Mesenchymal stem cell (in vitro differentiated cells and primary cell): Measurements from ENCODE around the gene MYL2.

Experiments
- DNase-seq: peaks from one replicate; pipeline ENCODE4 v3.0.0-alpha.2; 2013
- H2AFZ ChIP-seq: one replicate; pipeline ENCODE4 v1.6.1; 2013; ENCODE audit warnings: low read depth, mild to moderate bottlenecking, control low read depth, inconsistent platforms, low read length, moderate library complexity
- H2AK5ac ChIP-seq: 2 replicates; pipeline ENCODE4 v1.6.1; 2013; ENCODE audit warnings: low read length, moderate library complexity, mild to moderate bottlenecking, inconsistent platforms; ENCODE audit not compliant: severe bottlenecking
- H2BK120ac ChIP-seq: one replicate; pipeline ENCODE4 v1.6.1; 2013; ENCODE audit warnings: low read depth, mild to moderate bottlenecking, inconsistent platforms, low read length, moderate library complexity
- H2BK12ac ChIP-seq, 2 experiments: one replicate each; pipeline ENCODE4 v1.6.1; 2013; ENCODE audit warnings: inconsistent platforms in 2 of 2, low read length in 2 of 2, mild to moderate bottlenecking in 2 of 2, moderate library complexity in 2 of 2, control low read depth in 1 of 2
- H2BK15ac ChIP-seq: one replicate; pipeline ENCODE4 v1.6.1; 2013; ENCODE audit warnings: mild to moderate bottlenecking, low read depth, inconsistent platforms; ENCODE audit not compliant: poor library complexity, severe bottlenecking
- H2BK5ac ChIP-seq: 2 replicates; pipeline ENCODE4 v1.6.1; 2013; ENCODE audit warnings: low read depth, mild to moderate bottlenecking, low read length, control low read depth, inconsistent platforms; ENCODE audit not compliant: poor library complexity, severe bottlenecking
- H3K14ac ChIP-seq, 2 experiments: one replicate each; pipeline ENCODE4 v1.6.1; 2013; ENCODE audit warnings: inconsistent platforms in 2 of 2, low read length in 2 of 2, control low read depth in 1 of 2, mild to moderate bottlenecking in 1 of 2, moderate library complexity in 1 of 2
- H3K18ac ChIP-seq, 2 experiments: one replicate each; pipeline ENCODE4 v1.6.1; 2013; ENCODE audit warnings: inconsistent platforms in 2 of 2, low read length in 2 of 2, control low read depth in 1 of 2, low read depth in 1 of 2, mild to moderate bottlenecking in 1 of 2
- H3K23ac ChIP-seq, 2 experiments: one replicate each; pipeline ENCODE4 v1.6.1; 2013; ENCODE audit warnings: inconsistent platforms in 2 of 2, low read length in 2 of 2, mild to moderate bottlenecking in 2 of 2, moderate library complexity in 2 of 2, control low read depth in 1 of 2
- H3K27ac ChIP-seq: 2 replicates; pipeline ENCODE4 v1.5.1; 2013; ENCODE audit warnings: mild to moderate bottlenecking, moderate library complexity, low read length, control low read depth, inconsistent platforms; ENCODE audit not compliant: poor library complexity, severe bottlenecking
- H3K27me3 ChIP-seq, 2 experiments: 2 replicates each; pipeline versions ENCODE4 v1.6.1 to v1.7.0; 2013; ENCODE audit warnings: low read length in 2 of 2, mild to moderate bottlenecking in 2 of 2, moderate library complexity in 2 of 2, control low read depth in 1 of 2, inconsistent platforms in 1 of 2; ENCODE audit not compliant: control insufficient read depth in 1 of 2, insufficient read depth in 1 of 2
- H3K36me3 ChIP-seq, 2 experiments: 2 replicates each; pipeline versions ENCODE4 v1.6.1 to v1.7.0; 2013; ENCODE audit warnings: low read length in 2 of 2, control low read depth in 1 of 2, inconsistent platforms in 1 of 2, low read depth in 1 of 2, mild to moderate bottlenecking in 1 of 2; ENCODE audit not compliant: insufficient read depth in 2 of 2, control insufficient read depth in 1 of 2
- H3K4ac ChIP-seq, 2 experiments: one replicate each; pipeline ENCODE4 v1.6.1; 2013; ENCODE audit warnings: inconsistent platforms in 2 of 2, low read length in 2 of 2, mild to moderate bottlenecking in 2 of 2, moderate library complexity in 2 of 2, control low read depth in 1 of 2, low read depth in 1 of 2
- H3K4me1 ChIP-seq: 2 replicates; pipeline ENCODE4 v1.6.1; 2013; ENCODE audit warnings: low read depth, low read length, control low read depth; ENCODE audit not compliant: control insufficient read depth, insufficient read depth
- H3K4me2 ChIP-seq: 2 replicates; pipeline ENCODE4 v1.6.1; 2013; ENCODE audit warnings: low read length, mild to moderate bottlenecking, inconsistent platforms; ENCODE audit not compliant: poor library complexity, severe bottlenecking
- H3K4me3 ChIP-seq, 2 experiments: 2 replicates each; pipeline versions ENCODE4 v1.5.1 to v1.7.0; 2013; ENCODE audit warnings: low read length in 2 of 2, mild to moderate bottlenecking in 2 of 2, control low read depth in 1 of 2, low read depth in 1 of 2; ENCODE audit not compliant: insufficient read depth in 1 of 2
- H3K79me1 ChIP-seq: replicated peaks from 2 replicates; pipeline ENCODE4 v1.6.1; 2013; ENCODE audit warnings: mild to moderate bottlenecking, control low read depth, low read length, inconsistent platforms; ENCODE audit not compliant: poor library complexity, severe bottlenecking
- H3K9ac ChIP-seq: 2 replicates; pipeline ENCODE4 v1.7.0; 2013; ENCODE audit warnings: mild to moderate bottlenecking, low read length, moderate library complexity
- H3K9me3 ChIP-seq: 2 replicates; pipeline ENCODE4 v1.7.0; 2013; ENCODE audit warnings: mild to moderate bottlenecking, low read length; ENCODE audit not compliant: control insufficient read depth
- H4K8ac ChIP-seq: one replicate; pipeline ENCODE4 v1.6.1; 2013; ENCODE audit warnings: inconsistent platforms, mild to moderate bottlenecking, low read length, moderate library complexity
- H4K91ac ChIP-seq: one replicate; pipeline ENCODE4 v1.6.1; 2013; ENCODE audit warnings: mild to moderate bottlenecking, low read length, inconsistent platforms
- WGBS: methylation state at CpG from one replicate; pipeline ENCODE4 v1.1.7; 2013; ENCODE audit warnings: mixed read lengths; 5-methylcytosine and 5-hydroxymethylcytosine counted together

The MYL2 gene

DNA sequence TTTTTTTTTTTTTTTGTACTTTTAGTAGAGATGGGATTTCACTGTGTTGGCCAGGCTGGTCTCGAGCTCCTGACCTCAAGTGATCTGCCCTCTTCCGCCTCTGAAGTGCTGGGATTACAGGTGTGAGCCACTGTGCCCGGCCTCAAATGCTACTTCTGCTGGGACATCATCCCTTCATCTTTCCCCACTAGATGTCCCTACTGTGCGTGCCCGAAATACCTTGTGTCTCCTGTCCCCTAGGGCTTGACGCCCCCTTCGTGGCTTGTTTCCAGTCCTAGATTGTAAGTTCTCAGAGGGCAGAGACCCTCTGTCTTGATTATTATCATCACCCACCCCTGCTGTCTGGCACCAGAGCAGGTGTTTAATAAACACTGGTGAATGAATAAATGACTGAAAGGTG is 58.6 kb downstream of the MYL2 start:
- no peaks in the 10 kb centered on the region for H3K9me3 ChIP-seq
- no peak overlapping the region for H3K23ac ChIP-seq
- no peak overlapping the region for H4K91ac ChIP-seq
- no peak overlapping the region for H2BK120ac ChIP-seq
- H2BK12ac ChIP-seq, result no peak overlapping the region
- no peak overlapping the region for H2BK15ac ChIP-seq
- no peak overlapping the region for H3K4ac ChIP-seq
- no peak overlapping the region for H2BK5ac ChIP-seq
- H3K4me3 ChIP-seq, result no peak overlapping the region
- H2AFZ ChIP-seq, result no peak overlapping the region
- DNase-seq, result no peak
- no peak overlapping the region for H4K8ac ChIP-seq
- no peak overlapping the region for H3K14ac ChIP-seq
- H2AK5ac ChIP-seq, result no peak overlapping the region
- peaks cover 0 to 34% of the 10 kb centered on the region in 2 experiments for H3K27me3 ChIP-seq
- no peaks in the 10 kb centered on the region for H3K36me3 ChIP-seq
- H3K79me1 ChIP-seq, result no peaks in the 10 kb centered on the region
- H3K4me2 ChIP-seq, result no peak overlapping the region
- H3K27ac ChIP-seq, result no peak overlapping the region
- WGBS, result 78% methylated on average over 7 of the region's 7 CpGs
- H3K18ac ChIP-seq, result no peak overlapping the region
- H3K4me1 ChIP-seq, result no peaks in the 10 kb centered on the region
- no peak overlapping the region for H3K9ac ChIP-seq
